Measurements from ENCODE around the gene DNAJB14.

GRCh38 chr4:99983289-99983943 is 37.0 kb upstream of the DNAJB14 start:
- no peak for TF ChIP-seq RAD21 (IDR thresholded peaks at IDR 0.05; ENCODE audit: low read length)
- TF ChIP-seq ELK1 (IDR thresholded peaks at IDR 0.05; ENCODE audit: borderline replicate concordance, low read depth, low read length): no peak
- TF ChIP-seq SMC3 (IDR thresholded peaks at IDR 0.05; ENCODE audit: low read depth, low read length): no peak
- TF ChIP-seq RFX5 (IDR thresholded peaks at IDR 0.05; ENCODE audit: low read depth, low read length): no peak
- TF ChIP-seq CTCF (conservative IDR thresholded peaks at IDR 0.05; ENCODE audit: low read depth, low read length): no peak
- no peak for TF ChIP-seq CEBPB (IDR thresholded peaks at IDR 0.05; ENCODE audit: low read depth, low read length)
- no peak for TF ChIP-seq POLR2A (IDR thresholded peaks at IDR 0.05; ENCODE audit: low read depth, low read length)
- TF ChIP-seq RCOR1 (IDR thresholded peaks at IDR 0.05; ENCODE audit: insufficient replicate concordance, low read length): no peak
- no peak for TF ChIP-seq CHD1 (IDR thresholded peaks at IDR 0.05; ENCODE audit: low read depth, low read length)
- no peak for TF ChIP-seq FOS (IDR thresholded peaks at IDR 0.05; ENCODE audit: low read depth, low read length)
- TF ChIP-seq USF2 (IDR thresholded peaks at IDR 0.05; ENCODE audit: low read depth, low read length): no peak
- no peak for TF ChIP-seq MAFK (IDR thresholded peaks at IDR 0.05; ENCODE audit: low read depth, low read length)
- no peak for TF ChIP-seq BHLHE40 (IDR thresholded peaks at IDR 0.05; ENCODE audit: low read depth, low read length)
- no peak for TF ChIP-seq MXI1 (IDR thresholded peaks at IDR 0.05; ENCODE audit: borderline replicate concordance, low read depth, low read length)
